SJSA1 (cell line): ENCODE measurements around the gene S100Z. TPM values are rescaled to one million over a fixed set of nuclear protein-coding genes. Genes with fewer than 3 reads are reported as not detected.
"Not testable (repeated sequence)": the region's sequence is repeated elsewhere in the genome, so short reads cannot be mapped to it uniquely, and the experiment has no call there.

Experiments
- DNase-seq, 2 experiments: peaks; one replicate each; pipeline ENCODE4 v3.0.0-alpha.2; 2015 to 2020; ENCODE audit warnings: low spot score in 2 of 2, low read depth in 1 of 2
- H3K27ac ChIP-seq: fragments of 250-450 bp; sonication (Bioruptor Pico); 2 replicates; pipeline ENCODE4 v1.5.1; 2020; ENCODE audit warnings: mild to moderate bottlenecking, moderate library complexity
- H3K27me3 ChIP-seq: fragments of 250-450 bp; sonication (Bioruptor Pico); replicated peaks from 2 replicates; pipeline ENCODE4 v1.5.1; 2020; ENCODE audit warnings: mild to moderate bottlenecking, moderate library complexity
- H3K36me3 ChIP-seq: fragments of 250-450 bp; sonication (Bioruptor Pico); 2 replicates; pipeline ENCODE4 v1.5.1; 2020; ENCODE audit warnings: mild to moderate bottlenecking
- H3K4me1 ChIP-seq: fragments of 250-450 bp; sonication (Bioruptor Pico); replicated peaks from 2 replicates; pipeline ENCODE4 v1.6.1; 2021; ENCODE audit warnings: mild to moderate bottlenecking
- H3K4me3 ChIP-seq: fragments of 250-450 bp; sonication (Bioruptor Pico); 2 replicates; pipeline ENCODE4 v1.5.1; 2020; ENCODE audit warnings: mild to moderate bottlenecking
- H3K9me3 ChIP-seq: fragments of 250-450 bp; sonication (Bioruptor Pico); replicated peaks from 2 replicates; pipeline ENCODE4 v1.5.1; 2020; ENCODE audit warnings: mild to moderate bottlenecking
- total RNA-seq: library from RNA; depleted of rRNA; stranded (reverse); fragments of >200 nt; shearing (Covaris generic); gene quantifications from 2 replicates; pipeline ENCODE4 v1.2.3, GENCODE V29; 2014

The S100Z gene
- total RNA-seq, 1 experiment from 2014 or later = 0.55 TPM

GRCh38 chr5:76867827-76868693 lies 18.2 kb downstream of the S100Z start:
- H3K36me3 ChIP-seq = no peaks in the 10 kb centered on the region
- no peak overlapping the region for H3K27ac ChIP-seq
- no peaks in the 10 kb centered on the region for H3K27me3 ChIP-seq
- H3K4me3 ChIP-seq = no peak overlapping the region
- DNase-seq = peak; percentile 50 to 55
- no peaks in the 10 kb centered on the region for H3K9me3 ChIP-seq
- H3K4me1 ChIP-seq = peaks cover 12% of the 10 kb centered on the region

GRCh38 chr5:76870046-76870445 lies 20.2 kb downstream of the S100Z start:
- Histone ChIP-seq H3K9me3 (no peaks in the 10 kb centered on the region), H3K4me3 (no peak overlapping the region), H3K4me1 (peaks cover 14% of the 10 kb centered on the region), H3K27ac (no peak overlapping the region), H3K36me3 (no peaks in the 10 kb centered on the region), H3K27me3 (no peaks in the 10 kb centered on the region)
- no peak for DNase-seq

- H3K36me3 ChIP-seq = no peaks in the 10 kb centered on the region
- DNase-seq = no peak
- H3K9me3 ChIP-seq = no peaks in the 10 kb centered on the region
- no peaks in the 10 kb centered on the region for H3K27me3 ChIP-seq
- H3K4me1 ChIP-seq = peaks cover 10% of the 10 kb centered on the region
- no peak overlapping the region for H3K4me3 ChIP-seq
- no peak overlapping the region for H3K27ac ChIP-seq
These were observed 24.3 kb downstream of the S100Z start for GRCh38 chr5:76874088-76874581.

- H3K4me3 ChIP-seq = no peak overlapping the region
- H3K27me3 ChIP-seq = peaks cover 19% of the 10 kb centered on the region
- no peaks in the 10 kb centered on the region for H3K9me3 ChIP-seq
- no peaks in the 10 kb centered on the region for H3K36me3 ChIP-seq
- no peak overlapping the region for H3K27ac ChIP-seq
- no peak for DNase-seq
- no peaks in the 10 kb centered on the region for H3K4me1 ChIP-seq
These were observed 39.0 kb downstream of the S100Z start for GRCh38 chr5:76888733-76889300.

GRCh38 chr5:76893294-76893693 lies 43.5 kb downstream of the S100Z start:
- no peaks in the 10 kb centered on the region for H3K4me1 ChIP-seq
- no peaks in the 10 kb centered on the region for H3K36me3 ChIP-seq

GRCh38 chr5:76896196-76896595 lies 46.4 kb downstream of the S100Z start:
- Histone ChIP-seq H3K36me3 (no peaks in the 10 kb centered on the region), H3K27me3 (peaks cover 18% of the 10 kb centered on the region), H3K4me3 (no peak overlapping the region), H3K4me1 (no peaks in the 10 kb centered on the region), H3K27ac (no peak overlapping the region), H3K9me3 (no peaks in the 10 kb centered on the region)
- no peak for DNase-seq

More at GRCh38 chr5:76893294-76893693, 43.5 kb downstream of the S100Z start:
- DNase-seq = no peak
- H3K9me3 ChIP-seq = no peaks in the 10 kb centered on the region
- no peak overlapping the region for H3K4me3 ChIP-seq
- peaks cover 22% of the 10 kb centered on the region for H3K27me3 ChIP-seq
- H3K27ac ChIP-seq = no peak overlapping the region

GRCh38 chr5:76901522-76901921 lies 51.7 kb downstream of the S100Z start:
- H3K27me3 ChIP-seq = no peaks in the 10 kb centered on the region
- H3K9me3 ChIP-seq = no peaks in the 10 kb centered on the region
- no peak overlapping the region for H3K27ac ChIP-seq
- no peak overlapping the region for H3K4me3 ChIP-seq
- H3K4me1 ChIP-seq = no peaks in the 10 kb centered on the region
- DNase-seq = no peak
- no peaks in the 10 kb centered on the region for H3K36me3 ChIP-seq

GRCh38 chr5:76908166-76908565 lies 58.4 kb downstream of the S100Z start:
- H3K4me1 ChIP-seq = no peaks in the 10 kb centered on the region
- H3K36me3 ChIP-seq = no peaks in the 10 kb centered on the region
- no peak overlapping the region for H3K27ac ChIP-seq
- no peaks in the 10 kb centered on the region for H3K9me3 ChIP-seq
- DNase-seq = no peak
- H3K4me3 ChIP-seq = no peak overlapping the region
- H3K27me3 ChIP-seq = no peaks in the 10 kb centered on the region

- DNase-seq, H3K9me3 ChIP-seq, H3K27me3 ChIP-seq, H3K36me3 ChIP-seq, H3K4me1 ChIP-seq, H3K4me3 ChIP-seq, H3K27ac ChIP-seq: not testable (repeated sequence)
These were observed 60.6 kb downstream of the S100Z start for GRCh38 chr5:76910344-76910933.

- not testable (repeated sequence) for DNase-seq, H3K27me3 ChIP-seq, H3K4me3 ChIP-seq, H3K4me1 ChIP-seq, H3K36me3 ChIP-seq, H3K9me3 ChIP-seq, H3K27ac ChIP-seq
These were observed 64.9 kb downstream of the S100Z start for GRCh38 chr5:76914671-76915070.

- no peaks in the 10 kb centered on the region for H3K27me3 ChIP-seq
- H3K4me1 ChIP-seq = no peaks in the 10 kb centered on the region
- H3K9me3 ChIP-seq = no peaks in the 10 kb centered on the region
- DNase-seq = no peak
- H3K27ac ChIP-seq = no peak overlapping the region
- no peak overlapping the region for H3K4me3 ChIP-seq
- H3K36me3 ChIP-seq = no peaks in the 10 kb centered on the region
These were observed 68.7 kb downstream of the S100Z start for GRCh38 chr5:76918539-76918938.

GRCh38 chr5:76920491-76920890 lies 70.7 kb downstream of the S100Z start:
- no peaks in the 10 kb centered on the region for H3K9me3 ChIP-seq
- no peaks in the 10 kb centered on the region for H3K27me3 ChIP-seq
- DNase-seq = no peak
- no peak overlapping the region for H3K4me3 ChIP-seq
- no peak overlapping the region for H3K27ac ChIP-seq
- no peaks in the 10 kb centered on the region for H3K4me1 ChIP-seq
- no peaks in the 10 kb centered on the region for H3K36me3 ChIP-seq

GRCh38 chr5:76926329-76927105 lies 76.7 kb downstream of the S100Z start:
- H3K4me1 ChIP-seq = peaks cover 11% of the 10 kb centered on the region
- DNase-seq = no peak
- H3K9me3 ChIP-seq = no peaks in the 10 kb centered on the region
- H3K27ac ChIP-seq = no peak overlapping the region
- H3K27me3 ChIP-seq = no peaks in the 10 kb centered on the region
- H3K4me3 ChIP-seq = no peak overlapping the region
- H3K36me3 ChIP-seq = no peaks in the 10 kb centered on the region
